T-cell (primary cell): ENCODE data around the gene OR7G2. TPM values are rescaled to one million over a fixed set of nuclear protein-coding genes. Genes with fewer than 3 reads are reported as not detected.
A peak's percentile ranks its signal among the peaks of the same experiment; 100 is the strongest.

Experiments used
- ATAC-seq, 4 experiments: fragments of 200-7000 bp in 3 of 4; fragments of 150-1000 bp in 1 of 4; cut with Tn5 transposase; replicated peaks in 1 of 4; 1 replicate in 3 of 4; 2 replicates in 1 of 4; pipeline ENCODE4 v1.10.0; 2021; ENCODE audit warnings: moderate library complexity in 3 of 4, mild to moderate bottlenecking in 2 of 4, moderate number of reproducible peaks in 1 of 4
- CTCF ChIA-PET, 2 donors: fragments of 300-600 bp; sonication (Branson Sonifier 250); formaldehyde crosslinking; loops; one replicate each; lab custom pipeline; 2022; ENCODE audit warnings: antibody characterized with exemption in 2 of 2; lab: Charles Lee
- POLR2A ChIA-PET, 2 donors: fragments of 300-600 bp; sonication (Branson Sonifier 250); formaldehyde crosslinking; loops; one replicate each; lab custom pipeline; 2022; ENCODE audit warnings: antibody characterized with exemption in 2 of 2; lab: Charles Lee
- DNase-seq, 35 experiments: peaks; one replicate each; pipeline versions ENCODE4 v3.0.0 to v3.0.0-alpha.2; 2013 to 2023
- H3K27ac ChIP-seq: one replicate; pipeline ENCODE4 v1.5.1; 2013; ENCODE audit warnings: low read length
- H3K27me3 ChIP-seq, 2 experiments: replicated peaks in 1 of 2; 1 replicate in 1 of 2; 2 replicates in 1 of 2; pipeline versions ENCODE4 v1.6.1 to v1.7.0; 2013; ENCODE audit warnings: low read length in 1 of 2, mixed read lengths in 1 of 2; ENCODE audit not compliant: control insufficient read depth in 2 of 2, insufficient read depth in 2 of 2; ENCODE audit errors: extremely low read depth in 1 of 2
- H3K36me3 ChIP-seq, 2 donors: 1 replicate in 1 of 2; 2 replicates in 1 of 2; pipeline versions ENCODE4 v1.6.1 to v1.7.0; 2013; ENCODE audit warnings: low read length in 1 of 2; ENCODE audit not compliant: control insufficient read depth in 2 of 2, insufficient read depth in 1 of 2; ENCODE audit errors: extremely low read depth in 1 of 2
- H3K4me1 ChIP-seq, 2 experiments: 1 replicate in 1 of 2; 2 replicates in 1 of 2; pipeline versions ENCODE4 v1.6.1 to v1.7.0; 2013; ENCODE audit warnings: low read length in 2 of 2, mixed read lengths in 1 of 2; ENCODE audit not compliant: insufficient read depth in 2 of 2, control insufficient read depth in 1 of 2; ENCODE audit errors: extremely low read depth in 1 of 2
- H3K4me3 ChIP-seq, 2 donors: 1 replicate in 1 of 2; 2 replicates in 1 of 2; pipeline versions ENCODE4 v1.5.1 to v1.7.0; 2013; ENCODE audit warnings: mild to moderate bottlenecking in 2 of 2, low read length in 1 of 2, moderate library complexity in 1 of 2; ENCODE audit not compliant: control insufficient read depth in 1 of 2; ENCODE audit errors: extremely low read depth in 1 of 2
- H3K9me3 ChIP-seq: 2 replicates; pipeline ENCODE4 v1.7.0; 2013
- H3K27ac Mint-ChIP-seq, 2 donors: one replicate each; pipeline ENCODE4 v1.8.0; 2020 to 2021; ENCODE audit warnings: mild to moderate bottlenecking in 2 of 2, mixed read lengths in 2 of 2
- H3K27me3 Mint-ChIP-seq, 2 donors: one replicate each; pipeline ENCODE4 v1.8.0; 2021 to 2022; ENCODE audit warnings: mixed read lengths in 2 of 2
- H3K36me3 Mint-ChIP-seq: one replicate; pipeline ENCODE4 v1.8.0; 2021; ENCODE audit warnings: mixed read lengths
- H3K4me1 Mint-ChIP-seq, 3 donors: one replicate each; pipeline ENCODE4 v1.8.0; 2020 to 2022; ENCODE audit warnings: mixed read lengths in 3 of 3, mild to moderate bottlenecking in 1 of 3
- H3K4me3 Mint-ChIP-seq, 3 donors: one replicate each; pipeline ENCODE4 v1.8.0; 2020 to 2022; ENCODE audit warnings: mild to moderate bottlenecking in 3 of 3, mixed read lengths in 3 of 3, moderate library complexity in 3 of 3
- H3K9me3 Mint-ChIP-seq, 3 donors: one replicate each; pipeline ENCODE4 v1.8.0; 2020 to 2022; ENCODE audit warnings: mixed read lengths in 3 of 3
- WGBS: methylation state at CpG from one replicate; pipeline ENCODE4 v1.1.5; 2013; ENCODE audit warnings: missing lambda C conversion rate; ENCODE audit not compliant: insufficient coverage; 5-methylcytosine and 5-hydroxymethylcytosine counted together
- total RNA-seq, 35 experiments: library from RNA in 6 of 35; stranded (reverse) in 6 of 35; fragments of 120-200 nt in 1 of 35; gene quantifications; one replicate each; pipeline versions ENCODE4 v1.2.1 to v1.2.4 and lab custom pipeline; 2013 to 2026

OR7G2 gene
- not detected for total RNA-seq
- not detected for total RNA-seq (2013)
- total RNA-seq (lab: John Stamatoyannopoulos, UW), result 0 to 0.09 (median 0) reads per million in 29 experiments

DNA sequence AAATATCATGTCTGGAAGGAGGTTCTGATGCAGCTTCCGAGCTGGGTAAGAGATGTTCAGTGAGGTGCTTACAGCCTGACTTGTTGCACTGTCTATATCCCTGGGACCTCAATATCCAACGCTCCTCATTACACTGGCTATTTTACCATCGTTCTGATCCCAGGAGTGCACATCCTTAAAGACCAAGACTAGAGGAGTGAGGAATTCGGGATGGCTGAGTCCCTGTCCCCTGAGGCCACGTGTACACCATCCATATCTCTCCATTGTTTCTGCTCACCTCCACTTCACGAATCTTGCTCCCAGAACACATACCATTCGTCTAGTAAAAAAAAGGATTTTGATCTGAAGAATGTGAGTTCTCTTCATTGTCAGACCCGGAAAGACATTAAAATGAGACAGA, at the start of gene OR7G2:
Gene OR7G2 (minus strand): TSS at position 101 of the 400 bp plus-strand sequence. CDS start 4,232 bp downstream, outside the sequence.
- DNase-seq, result no peak
- H3K4me3 ChIP-seq, result no peak within 1 kb of the TSS
- H3K27ac ChIP-seq, result no peak within 1 kb of the TSS
- CTCF ChIA-PET, result no interaction called here
- H3K27me3 Mint-ChIP-seq, result peaks cover 19 to 32% of the 10 kb centered on the region in 2 donors
- ATAC-seq, result no peak
- H3K27ac Mint-ChIP-seq, result no peak within 1 kb of the TSS
- WGBS, result no CpG with 5 or more reads among the region's 8 CpGs
- POLR2A ChIA-PET, result no interaction called here
- H3K4me1 Mint-ChIP-seq, result no peaks in the 10 kb centered on the region
- H3K36me3 Mint-ChIP-seq, result no peaks in the 10 kb centered on the region
- H3K27me3 ChIP-seq, result peaks cover 0 to 22% of the 10 kb centered on the region in 2 experiments
- no peaks in the 10 kb centered on the region for H3K4me1 ChIP-seq
- H3K4me3 Mint-ChIP-seq, result no peak within 1 kb of the TSS
- H3K9me3 Mint-ChIP-seq, result no peaks in the 10 kb centered on the region
- no peaks in the 10 kb centered on the region for H3K36me3 ChIP-seq
- no peaks in the 10 kb centered on the region for H3K9me3 ChIP-seq

DNA sequence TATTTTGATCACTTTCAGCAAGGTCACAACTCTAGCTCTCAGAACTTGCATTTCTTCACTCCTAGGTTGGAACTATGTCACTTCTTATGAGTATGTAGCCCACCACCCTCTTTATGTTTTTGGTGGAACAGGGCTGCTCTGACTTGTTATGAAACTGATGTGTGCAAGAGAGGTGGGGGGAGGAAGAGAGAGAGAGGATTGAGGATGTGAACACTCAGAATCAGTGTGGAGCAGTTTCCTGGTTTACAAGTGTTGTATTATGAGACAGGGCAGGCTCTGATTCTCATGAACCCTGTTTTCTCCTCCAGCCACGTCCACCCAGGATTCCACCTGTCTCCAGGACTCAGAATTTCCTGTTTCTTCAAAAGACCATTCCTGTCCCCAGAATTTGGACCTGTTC, 49.0 kb upstream of the OR7G2 start:
- Mint-ChIP-seq H3K36me3 (peaks cover 95% of the 10 kb centered on the region), H3K27me3 (no peaks in the 10 kb centered on the region), H3K9me3 (peaks cover 7 to 25% (median 7%) of the 10 kb centered on the region in 3 donors), H3K4me1 (peaks cover 31 to 44% (median 38%) of the 10 kb centered on the region in 3 donors), H3K4me3 (no peak overlapping the region), H3K27ac (no peak overlapping the region)
- POLR2A ChIA-PET, result no interaction called here
- H3K4me3 ChIP-seq, result no peak overlapping the region
- no peak for ATAC-seq
- no CpG with 5 or more reads among the region's 1 CpG for WGBS
- peaks cover 30 to 69% of the 10 kb centered on the region in 2 donors for H3K36me3 ChIP-seq
- no peaks in the 10 kb centered on the region for H3K27me3 ChIP-seq
- CTCF ChIA-PET, result no interaction called here
- H3K27ac ChIP-seq, result no peak overlapping the region
- H3K4me1 ChIP-seq, result no peaks in the 10 kb centered on the region
- H3K9me3 ChIP-seq, result peaks cover 16% of the 10 kb centered on the region
- no peak for DNase-seq

DNA sequence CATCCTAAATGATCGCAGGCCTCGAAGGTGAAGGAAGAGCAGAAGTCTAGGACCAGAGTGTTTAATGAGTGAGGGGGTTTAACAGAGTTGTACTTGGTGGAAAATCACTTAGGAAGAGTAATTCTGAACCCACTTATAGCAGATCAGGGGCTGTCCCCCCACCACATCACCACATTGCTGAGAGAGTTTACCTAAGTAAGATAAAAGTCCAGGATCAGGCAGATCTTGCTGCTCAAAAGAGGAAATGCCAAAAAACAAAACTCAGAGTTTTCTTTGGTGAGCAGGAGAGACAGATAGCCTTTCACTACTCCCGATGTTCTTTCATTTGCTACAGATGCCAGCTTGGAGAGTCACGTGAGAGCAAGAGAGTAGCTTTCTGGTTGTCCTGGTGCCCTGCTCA, 48.3 kb upstream of the OR7G2 start:
- Histone ChIP-seq H3K4me1 (peaks cover 0 to 5% of the 10 kb centered on the region in 2 experiments), H3K36me3 (peaks cover 23 to 62% of the 10 kb centered on the region in 2 donors), H3K27me3 (no peaks in the 10 kb centered on the region), H3K9me3 (peaks cover 11% of the 10 kb centered on the region), H3K4me3 (no peak overlapping the region), H3K27ac (no peak overlapping the region)
- H3K27me3 Mint-ChIP-seq, result no peaks in the 10 kb centered on the region
- peaks cover 95% of the 10 kb centered on the region for H3K36me3 Mint-ChIP-seq
- POLR2A ChIA-PET, result no interaction called here
- ATAC-seq (no peak), DNase-seq (no peak)
- CTCF ChIA-PET, result no interaction called here
- H3K27ac Mint-ChIP-seq, result peak overlapping the region; percentile 36 to 44
- H3K4me1 Mint-ChIP-seq, result peaks cover 38 to 52% (median 45%) of the 10 kb centered on the region in 3 donors
- peaks cover 7 to 20% (median 13%) of the 10 kb centered on the region in 3 donors for H3K9me3 Mint-ChIP-seq
- 89% methylated on average over 2 of the region's 4 CpGs for WGBS
- H3K4me3 Mint-ChIP-seq, result no peak overlapping the region

DNA sequence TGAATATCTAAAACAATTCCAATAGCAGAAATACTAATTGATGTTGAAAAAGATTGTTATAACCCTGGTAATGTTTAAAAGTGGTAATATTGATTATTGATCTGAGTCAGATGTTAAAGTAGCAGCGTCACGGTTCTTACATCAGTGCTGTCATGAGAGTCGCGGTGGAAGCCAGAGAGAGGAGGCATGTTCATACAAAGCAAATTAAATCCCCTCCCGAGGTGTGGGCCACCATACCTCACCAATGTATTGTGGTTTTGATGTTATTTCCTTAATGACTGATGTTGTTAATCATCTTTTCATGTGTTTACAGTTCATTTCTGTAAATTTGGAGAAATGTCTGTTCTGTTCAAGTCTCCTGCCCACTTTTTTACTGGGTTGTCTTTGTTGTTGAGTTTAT, 44.1 kb upstream of the OR7G2 start:
- ATAC-seq, result peak in 1 of 4 experiments; percentile 40
- Histone ChIP-seq H3K4me1 (peaks cover 0 to 22% of the 10 kb centered on the region in 2 experiments), H3K9me3 (peaks cover 4% of the 10 kb centered on the region), H3K36me3 (peaks cover 0 to 37% of the 10 kb centered on the region in 2 donors), H3K27ac (no peak overlapping the region), H3K4me3 (no peak overlapping the region), H3K27me3 (no peaks in the 10 kb centered on the region)
- ChIA-PET CTCF (no interaction called here), POLR2A (no interaction called here)
- Mint-ChIP-seq H3K9me3 (peaks cover 5 to 14% (median 9%) of the 10 kb centered on the region in 3 donors), H3K36me3 (peaks cover 88% of the 10 kb centered on the region), H3K4me1 (peaks cover 73 to 84% (median 77%) of the 10 kb centered on the region in 3 donors), H3K27me3 (no peaks in the 10 kb centered on the region), H3K4me3 (peak overlapping the region in 1 of 3 donors; percentile 34), H3K27ac (no peak overlapping the region)
- no CpG with 5 or more reads among the region's 5 CpGs for WGBS
- peak in 5 of 35 experiments; percentile 12 to 31 (median 16) for DNase-seq

DNA sequence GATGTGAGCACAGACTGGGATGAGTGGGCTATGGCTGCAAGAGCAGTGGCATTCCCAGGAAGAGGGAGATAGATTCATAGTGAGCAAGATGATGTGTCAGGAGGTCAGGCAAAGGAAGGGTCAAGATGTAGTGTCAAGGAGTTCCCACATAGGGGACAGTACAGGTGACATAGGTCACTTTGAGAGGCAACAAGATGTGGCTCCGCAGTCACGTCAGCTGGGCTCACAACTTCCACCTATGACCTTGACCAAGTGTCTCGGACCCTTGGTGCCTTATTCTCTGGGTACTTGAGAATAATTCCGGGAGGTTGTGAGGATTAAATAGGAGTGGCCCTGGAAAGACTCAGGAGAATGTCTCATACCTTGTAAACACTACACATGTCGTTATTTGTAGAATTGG, 43.4 kb upstream of the OR7G2 start:
- H3K27ac ChIP-seq, result no peak overlapping the region
- DNase-seq, result no peak
- WGBS, result no CpG with 5 or more reads among the region's 5 CpGs
- CTCF ChIA-PET, result no interaction called here
- no peaks in the 10 kb centered on the region for H3K27me3 ChIP-seq
- no peak overlapping the region for H3K4me3 ChIP-seq
- POLR2A ChIA-PET, result no interaction called here
- Mint-ChIP-seq H3K4me1 (peaks cover 73 to 79% (median 77%) of the 10 kb centered on the region in 3 donors), H3K9me3 (peaks cover 5 to 15% (median 10%) of the 10 kb centered on the region in 3 donors), H3K4me3 (peak overlapping the region in 2 of 3 donors; percentile 21 to 34), H3K27ac (no peak overlapping the region), H3K36me3 (peaks cover 85% of the 10 kb centered on the region), H3K27me3 (no peaks in the 10 kb centered on the region)
- H3K36me3 ChIP-seq, result peaks cover 0 to 31% of the 10 kb centered on the region in 2 donors
- no peak for ATAC-seq
- peaks cover 0 to 22% of the 10 kb centered on the region in 2 experiments for H3K4me1 ChIP-seq
- H3K9me3 ChIP-seq, result peaks cover 4% of the 10 kb centered on the region

DNA sequence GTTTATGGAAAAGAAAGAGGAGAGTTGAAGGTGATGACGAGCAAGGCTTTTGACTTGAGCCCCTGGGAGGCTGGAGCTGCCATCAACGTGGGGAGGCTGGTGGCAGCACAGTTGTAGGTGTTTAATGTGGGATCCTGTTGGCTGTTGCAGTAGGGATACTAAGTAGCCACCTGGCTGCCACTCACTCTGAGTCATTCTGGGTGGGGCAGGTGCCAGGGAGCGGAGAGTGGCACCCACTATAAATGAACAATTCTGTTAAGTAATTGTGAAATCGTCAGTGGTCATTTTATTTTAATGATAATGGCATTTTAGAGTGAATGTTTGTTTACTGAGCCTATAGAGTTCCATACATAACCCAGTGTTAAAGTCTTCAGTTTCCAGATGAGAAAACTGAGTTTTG, 42.7 kb upstream of the OR7G2 start:
- ATAC-seq, result no peak
- Histone ChIP-seq H3K9me3 (peaks cover 4% of the 10 kb centered on the region), H3K4me3 (no peak overlapping the region), H3K36me3 (peaks cover 3 to 36% of the 10 kb centered on the region in 2 donors), H3K27ac (no peak overlapping the region), H3K27me3 (no peaks in the 10 kb centered on the region), H3K4me1 (peaks cover 0 to 22% of the 10 kb centered on the region in 2 experiments)
- ChIA-PET POLR2A (no interaction called here), CTCF (no interaction called here)
- 66% methylated on average over 2 of the region's 4 CpGs for WGBS
- no peaks in the 10 kb centered on the region for H3K27me3 Mint-ChIP-seq
- peak overlapping the region in 1 of 3 donors; percentile 34 for H3K4me3 Mint-ChIP-seq
- peaks cover 67 to 76% (median 76%) of the 10 kb centered on the region in 3 donors for H3K4me1 Mint-ChIP-seq
- H3K9me3 Mint-ChIP-seq, result peaks cover 9 to 17% (median 15%) of the 10 kb centered on the region in 3 donors
- peak overlapping the region in 1 of 2 donors; percentile 16 for H3K27ac Mint-ChIP-seq
- peaks cover 85% of the 10 kb centered on the region for H3K36me3 Mint-ChIP-seq
- DNase-seq, result no peak
